ENCODE data around the gene SOD1.
"Not testable (repeated sequence)": the region's sequence is repeated elsewhere in the genome, so short reads cannot be mapped to it uniquely, and the experiment has no call there.

- not testable (repeated sequence) for TF ChIP-seq CTCF, POLR2A, POLR2AphosphoS5 (IDR thresholded peaks at IDR 0.05)
These were observed 27.6 kb upstream of the SOD1 start for GRCh38 chr21:31631881-31632280.
